GM15510 (cell line): Measurements from ENCODE around the gene KRTAP20-1.

ENCODE experiments used
- POLR2A ChIP-seq: IDR thresholded peaks from 3 replicates; pipeline ENCODE4 v1.6.1; 2011; ENCODE audit warnings: borderline replicate concordance; ENCODE audit not compliant: insufficient read length; ENCODE audit errors: extremely low read depth

KRTAP20-1 gene

GRCh38 chr21:30616125-30616524 lies at the start of gene KRTAP20-1:
TSS of gene KRTAP20-1 (plus strand) at chr21:30616425. CDS start at chr21:30616455, 30 bp downstream.
- no peak for TF ChIP-seq POLR2A

GRCh38 chr21:30567617-30568016 lies 48.6 kb upstream of the KRTAP20-1 start:
- no peak for TF ChIP-seq POLR2A

- no peak for TF ChIP-seq POLR2A
Observed at GRCh38 chr21:30577766-30578165, 38.5 kb upstream of the KRTAP20-1 start.

GRCh38 chr21:30579346-30579745 lies 36.9 kb upstream of the KRTAP20-1 start:
- no peak for TF ChIP-seq POLR2A

- no peak for TF ChIP-seq POLR2A
Observed at GRCh38 chr21:30580132-30580531, 36.1 kb upstream of the KRTAP20-1 start.

GRCh38 chr21:30582870-30583269 lies 33.4 kb upstream of the KRTAP20-1 start:
- no peak for TF ChIP-seq POLR2A

GRCh38 chr21:30590297-30590696 lies 25.9 kb upstream of the KRTAP20-1 start, which contains the start of gene KRTAP22-2:
TSS of gene KRTAP22-2 (minus strand) at chr21:30590397.
- TF ChIP-seq POLR2A: no peak

GRCh38 chr21:30592140-30592539 lies 24.1 kb upstream of the KRTAP20-1 start, which contains the start of gene KRTAP6-3:
TSS of gene KRTAP6-3 (plus strand) at chr21:30592440. CDS start at chr21:30592446, 6 bp downstream.
- TF ChIP-seq POLR2A: no peak

GRCh38 chr21:30598802-30599201 lies 17.4 kb upstream of the KRTAP20-1 start, which contains the start of gene KRTAP6-2:
TSS of gene KRTAP6-2 (minus strand) at chr21:30598902. CDS start at chr21:30598874, 28 bp downstream.
- TF ChIP-seq POLR2A: no peak

- TF ChIP-seq POLR2A: no peak
Observed at GRCh38 chr21:30600787-30601186, 15.4 kb upstream of the KRTAP20-1 start, which contains the start of gene KRTAP22-1. TSS of gene KRTAP22-1 (plus strand) at chr21:30601087.

GRCh38 chr21:30605968-30606367 lies 10.3 kb upstream of the KRTAP20-1 start:
- no peak for TF ChIP-seq POLR2A

GRCh38 chr21:30612132-30612531 lies 4.1 kb upstream of the KRTAP20-1 start:
- no peak for TF ChIP-seq POLR2A

GRCh38 chr21:30613836-30614235 lies 2.4 kb upstream of the KRTAP20-1 start, which contains the start of gene KRTAP6-1:
TSS of gene KRTAP6-1 (minus strand) at chr21:30613930. CDS start at chr21:30613904, 26 bp downstream.
- TF ChIP-seq POLR2A: no peak

- TF ChIP-seq POLR2A: no peak
Observed at GRCh38 chr21:30615199-30615598, 1.0 kb upstream of the KRTAP20-1 start.

- no peak for TF ChIP-seq POLR2A
Observed at GRCh38 chr21:30620080-30620479, 3.9 kb downstream of the KRTAP20-1 start.

- no peak for TF ChIP-seq POLR2A
Observed at GRCh38 chr21:30620522-30620921, 4.3 kb downstream of the KRTAP20-1 start, which contains the start of gene KRTAP20-4. TSS of gene KRTAP20-4 (plus strand) at chr21:30620627.
